GM19397 (cell line): ENCODE data around the gene CD34.

ENCODE experiments used
- ATAC-seq: cut with Tn5 transposase; IDR thresholded peaks from one replicate; pipeline ENCODE4 v1.9.1; 2021; ENCODE audit warnings: mild to moderate bottlenecking, moderate library complexity; ENCODE audit not compliant: unreplicated experiment

The CD34 gene

DNA sequence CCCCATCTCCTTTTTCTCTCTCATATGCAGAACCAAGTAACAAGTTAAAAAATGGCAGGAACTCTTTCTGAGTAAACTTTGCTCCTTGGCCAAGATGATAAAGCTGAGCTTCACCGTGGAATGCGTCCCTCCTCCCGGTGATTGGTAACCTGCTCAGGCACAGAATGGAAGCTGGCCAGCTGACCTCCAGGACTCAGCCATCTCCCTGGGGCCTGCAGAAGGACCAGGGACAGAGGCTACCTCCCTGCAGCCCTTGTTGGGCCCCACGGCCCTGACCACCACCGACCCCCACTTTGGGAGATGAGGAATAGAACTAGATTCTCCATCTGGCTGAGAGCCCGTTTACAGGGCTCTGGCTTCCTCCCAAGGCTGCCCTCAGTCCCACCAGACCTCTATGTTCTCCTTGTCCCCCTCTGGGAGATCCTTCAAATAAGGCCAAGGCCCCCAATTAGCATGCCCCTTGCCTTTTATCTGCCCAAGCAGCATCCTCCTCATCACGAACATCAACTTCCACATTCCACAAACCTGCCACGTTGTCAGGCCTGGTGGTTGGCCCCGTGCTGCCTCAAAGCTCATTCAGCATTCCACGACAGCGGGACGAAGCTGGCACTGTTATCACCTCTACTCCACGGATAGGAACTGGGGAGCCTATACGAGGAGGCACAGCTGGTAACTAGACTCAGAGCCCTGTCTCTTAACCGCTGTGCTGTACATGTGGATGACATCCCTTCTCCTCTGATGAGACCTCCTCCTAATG, 74.2 kb downstream of the CD34 start:
- ATAC-seq, result no peak

DNA sequence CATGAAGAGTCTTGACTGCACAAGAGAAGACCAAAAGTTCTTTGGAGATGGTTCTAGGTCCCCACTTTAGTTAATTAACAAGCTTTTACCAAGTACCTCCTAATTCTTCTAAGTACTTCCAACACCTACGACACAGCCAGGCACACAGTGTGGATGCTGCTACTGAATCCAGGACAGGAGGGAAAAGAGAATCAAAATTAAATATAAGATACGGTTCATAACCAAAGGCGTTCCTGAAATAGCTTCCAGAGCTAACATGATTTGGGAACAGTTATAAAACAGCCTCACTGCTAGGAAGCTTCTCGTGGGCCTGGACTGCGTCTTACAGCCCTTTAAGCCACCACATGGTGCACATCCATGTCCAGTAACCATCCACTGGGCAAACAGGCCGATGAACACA, 75.0 kb downstream of the CD34 start:
- ATAC-seq, result no peak

DNA sequence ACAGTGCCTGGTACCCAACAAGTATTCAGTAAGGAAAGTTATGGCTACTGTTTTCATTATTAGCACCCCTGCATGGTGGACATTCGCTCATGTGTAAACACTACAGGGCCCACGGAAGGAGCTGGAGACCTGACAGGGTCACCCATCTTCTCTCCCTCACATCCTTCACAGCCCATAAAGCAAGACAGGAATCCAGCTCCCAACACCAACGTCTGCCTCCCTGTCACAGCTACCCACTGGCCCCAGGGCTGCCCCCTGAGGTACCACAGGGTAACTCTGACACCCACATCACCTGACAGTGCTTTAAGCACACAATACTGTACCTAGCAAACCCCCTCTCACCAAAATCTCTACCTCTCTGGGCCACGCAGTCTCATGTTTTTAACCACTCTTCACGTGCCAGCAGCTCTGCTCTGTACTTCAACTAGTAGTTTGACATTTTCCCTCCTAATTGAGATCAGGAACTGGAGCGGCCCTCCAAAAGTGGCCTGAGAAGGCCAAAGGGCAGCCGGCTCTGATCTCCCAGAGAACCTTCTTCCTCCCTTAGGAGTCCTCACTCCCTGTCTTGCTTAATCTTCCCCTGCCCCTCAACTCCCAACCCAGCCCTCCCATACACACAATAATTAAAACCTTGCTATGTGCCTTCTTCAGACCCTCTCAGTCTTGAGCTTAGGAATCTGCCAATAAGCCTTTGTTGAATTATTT, 76.8 kb downstream of the CD34 start:
- no peak for ATAC-seq

DNA sequence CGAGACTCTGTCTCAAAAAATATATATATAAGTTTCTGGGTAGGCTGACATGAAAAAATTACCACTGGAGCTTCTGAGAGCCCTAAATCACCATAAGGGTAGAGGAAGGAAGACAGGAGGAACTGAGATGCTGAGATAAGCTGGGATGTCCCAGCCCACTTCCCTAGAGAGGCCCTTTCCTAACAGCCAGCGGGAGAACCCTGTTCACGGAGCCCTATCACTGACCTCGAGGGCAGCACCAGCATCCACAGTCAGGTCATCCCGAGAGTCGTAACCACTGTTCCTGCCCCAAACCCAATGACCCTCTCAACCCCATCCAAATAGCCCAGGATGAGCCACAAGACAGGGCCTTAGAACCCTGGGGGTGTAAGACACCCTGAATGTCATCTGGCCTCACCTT, 77.5 kb downstream of the CD34 start:
- no peak for ATAC-seq

DNA sequence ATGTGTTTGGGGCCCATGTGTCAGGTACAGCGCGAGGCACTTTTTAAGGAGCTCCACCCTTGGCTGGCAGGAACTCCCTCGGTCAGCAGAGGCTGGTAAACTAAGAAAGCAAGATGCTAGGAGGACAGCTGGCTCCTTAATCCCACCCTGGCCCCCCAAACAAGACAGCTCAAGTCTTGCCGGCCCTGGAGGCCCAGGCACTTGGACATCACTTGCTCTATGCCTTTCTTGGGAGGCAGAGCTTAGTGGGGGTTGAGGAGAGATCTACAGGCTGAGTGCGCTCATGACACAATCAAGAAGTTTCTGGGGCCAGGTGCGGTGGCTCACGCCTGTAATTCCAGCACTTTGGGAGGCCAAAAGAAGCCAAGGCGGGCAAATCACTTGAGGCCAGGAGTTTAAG, 78.1 kb downstream of the CD34 start:
- no peak for ATAC-seq

DNA sequence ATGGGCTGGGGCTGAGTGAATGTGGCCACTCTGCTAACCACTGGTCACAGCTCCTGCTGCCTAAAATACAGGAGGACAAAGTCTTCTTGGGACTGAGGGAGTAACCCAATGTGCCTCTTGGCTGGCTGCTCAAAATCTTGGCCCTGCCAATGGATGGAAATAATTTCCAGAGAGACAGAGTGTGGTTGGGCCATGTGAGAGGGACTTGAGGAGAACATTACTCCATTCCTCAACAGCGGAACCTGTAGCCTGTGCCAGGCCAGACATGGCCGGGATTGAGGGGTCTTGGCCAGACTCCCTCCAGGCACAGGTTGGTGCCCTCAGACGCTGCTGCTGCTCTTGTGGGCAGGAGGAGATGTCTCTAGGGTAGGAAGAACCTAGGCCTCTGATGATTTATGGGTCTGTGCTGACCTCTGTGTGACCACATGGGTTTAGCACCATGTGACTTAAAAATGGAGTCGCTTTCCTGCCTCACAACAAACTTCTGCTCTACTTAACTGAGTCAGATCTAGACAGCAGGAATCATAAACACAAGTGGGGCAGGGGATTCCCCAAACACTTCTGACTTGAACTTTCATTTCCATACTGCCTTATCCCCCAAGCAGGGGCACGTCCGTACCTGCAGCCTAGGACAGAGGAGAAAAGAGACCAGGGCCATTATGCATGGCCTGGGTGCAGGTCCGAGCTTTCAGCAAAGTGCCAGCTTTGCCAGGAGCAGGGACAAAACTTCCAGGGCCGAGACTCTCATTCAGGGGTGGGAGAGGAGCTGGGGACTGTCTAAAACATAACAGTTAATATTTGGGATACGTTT, 79.2 kb downstream of the CD34 start:
- peak; percentile 75 for ATAC-seq
